OCI-LY1 (cell line): ENCODE measurements around the gene CAMTA1.

ENCODE experiments used
- H2AFZ ChIP-seq: fragments of 200-600 bp; sonication (generic), shearing (Covaris generic); 2 replicates; pipeline ENCODE4 v1.6.0; 2014; ENCODE audit warnings: antibody characterized with exemption, mild to moderate bottlenecking, low read length
- H3F3A ChIP-seq: fragments of 200-600 bp; sonication (generic), shearing (Covaris generic); 2 replicates; pipeline ENCODE4 v1.6.0; 2014; ENCODE audit warnings: mild to moderate bottlenecking, antibody characterized with exemption, low read length, moderate library complexity; ENCODE audit not compliant: insufficient read depth
- H3K27ac ChIP-seq: fragments of 200-600 bp; sonication (generic); 2 replicates; pipeline ENCODE4 v1.5.1; 2014; ENCODE audit warnings: low read length, mixed run types, mild to moderate bottlenecking, low read depth; ENCODE audit not compliant: poor library complexity, severe bottlenecking
- H3K27me3 ChIP-seq: fragments of 200-600 bp; sonication (generic); 2 replicates; pipeline ENCODE4 v1.6.0; 2014; ENCODE audit warnings: antibody characterized with exemption, mild to moderate bottlenecking, low read length, moderate library complexity; ENCODE audit not compliant: insufficient read depth
- H3K36me3 ChIP-seq: fragments of 200-600 bp; sonication (generic); 2 replicates; pipeline ENCODE4 v1.6.1; 2014; ENCODE audit warnings: mild to moderate bottlenecking, antibody characterized with exemption, low read length, moderate library complexity, mixed read lengths; ENCODE audit not compliant: insufficient read depth
- H3K4me1 ChIP-seq: fragments of 200-600 bp; sonication (generic); 2 replicates; pipeline ENCODE4 v1.5.1; 2014; ENCODE audit warnings: mild to moderate bottlenecking, low read length, moderate library complexity; ENCODE audit not compliant: insufficient read depth, severe bottlenecking
- H3K4me2 ChIP-seq: fragments of 200-600 bp; sonication (generic), shearing (Covaris generic); 2 replicates; pipeline ENCODE4 v1.6.1; 2014; ENCODE audit warnings: low read length
- H3K4me3 ChIP-seq: fragments of 200-600 bp; sonication (generic); 2 replicates; pipeline ENCODE4 v1.5.1; 2014; ENCODE audit warnings: low read length, low read depth, mild to moderate bottlenecking, mixed read lengths; ENCODE audit not compliant: poor library complexity, severe bottlenecking
- H3K79me2 ChIP-seq: fragments of 200-600 bp; shearing (Covaris generic); 2 replicates; pipeline ENCODE4 v1.6.1; 2016; ENCODE audit warnings: mixed run types, low read length, mixed read lengths; ENCODE audit not compliant: insufficient read depth
- H3K9ac ChIP-seq: fragments of 200-600 bp; sonication (generic), shearing (Covaris generic); 2 replicates; pipeline ENCODE4 v1.6.1; 2014; ENCODE audit warnings: mild to moderate bottlenecking, low read length, mixed read lengths
- H3K9me2 ChIP-seq: fragments of 200-600 bp; sonication (generic), shearing (Covaris generic); 2 replicates; pipeline ENCODE4 v1.6.1; 2014; ENCODE audit warnings: low read depth, mild to moderate bottlenecking, low read length, mixed read lengths
- H3K9me3 ChIP-seq: fragments of 200-600 bp; shearing (Covaris generic); 2 replicates; pipeline ENCODE4 v1.6.1; 2014; ENCODE audit warnings: low read length, mixed read lengths
- H4K20me1 ChIP-seq: fragments of 200-600 bp; sonication (generic), shearing (Covaris generic); 2 replicates; pipeline ENCODE4 v1.6.0; 2016; ENCODE audit warnings: mild to moderate bottlenecking, low read length; ENCODE audit not compliant: insufficient read depth
- CTCF ChIP-seq: fragments of 200-600 bp; sonication (generic), shearing (Covaris generic); IDR thresholded peaks from 2 replicates; pipeline ENCODE4 v1.5.1; 2017; ENCODE audit warnings: mild to moderate bottlenecking, antibody characterized with exemption, low read length, moderate library complexity, mixed read lengths
- EZH2 ChIP-seq: fragments of 200-600 bp; sonication (generic), shearing (Covaris generic); IDR thresholded peaks from 2 replicates; pipeline ENCODE4 v1.8.0; 2017; ENCODE audit warnings: borderline replicate concordance, mixed run types, mild to moderate bottlenecking, antibody characterized with exemption, low read length, moderate library complexity, mixed read lengths

CAMTA1 gene

GRCh38 chr1:7009741-7010525 is 224.7 kb downstream of the CAMTA1 start:
- H3K4me1 ChIP-seq: no peaks in the 10 kb centered on the region
- no peaks in the 10 kb centered on the region for H3K79me2 ChIP-seq
- no peak for TF ChIP-seq EZH2
- H4K20me1 ChIP-seq: no peaks in the 10 kb centered on the region
- no peaks in the 10 kb centered on the region for H3K36me3 ChIP-seq
- H3F3A ChIP-seq: no peaks in the 10 kb centered on the region
- H3K27me3 ChIP-seq: no peaks in the 10 kb centered on the region
- H3K4me2 ChIP-seq: no peak overlapping the region
- H3K9ac ChIP-seq: no peak overlapping the region
- H3K9me3 ChIP-seq: no peaks in the 10 kb centered on the region
- no peak overlapping the region for H2AFZ ChIP-seq
- H3K4me3 ChIP-seq: no peak overlapping the region
- H3K27ac ChIP-seq: no peak overlapping the region
- H3K9me2 ChIP-seq: no peaks in the 10 kb centered on the region

GRCh38 chr1:7010534-7011200 is 225.4 kb downstream of the CAMTA1 start:
- Histone ChIP-seq H3K9ac (no peak overlapping the region), H4K20me1 (no peaks in the 10 kb centered on the region), H3K9me3 (no peaks in the 10 kb centered on the region), H3K27me3 (no peaks in the 10 kb centered on the region), H3K4me1 (no peaks in the 10 kb centered on the region), H3K79me2 (no peaks in the 10 kb centered on the region), H3K4me3 (no peak overlapping the region), H2AFZ (no peak overlapping the region), H3K27ac (no peak overlapping the region), H3K9me2 (no peaks in the 10 kb centered on the region), H3K4me2 (no peak overlapping the region), H3F3A (no peaks in the 10 kb centered on the region), H3K36me3 (no peaks in the 10 kb centered on the region)
- TF ChIP-seq CTCF: no peak
- no peak for TF ChIP-seq EZH2

GRCh38 chr1:7011826-7012225 is 226.6 kb downstream of the CAMTA1 start:
- H3K79me2 ChIP-seq: no peaks in the 10 kb centered on the region
- TF ChIP-seq EZH2 (no peak), CTCF (no peak)

More at GRCh38 chr1:7011826-7012225, 226.6 kb downstream of the CAMTA1 start:
- no peaks in the 10 kb centered on the region for H3K9me3 ChIP-seq
- no peaks in the 10 kb centered on the region for H3K9me2 ChIP-seq
- no peaks in the 10 kb centered on the region for H3K27me3 ChIP-seq
- H3K27ac ChIP-seq: no peak overlapping the region
- no peaks in the 10 kb centered on the region for H3F3A ChIP-seq
- no peak overlapping the region for H3K9ac ChIP-seq
- no peak overlapping the region for H3K4me3 ChIP-seq
- H2AFZ ChIP-seq: no peak overlapping the region
- no peaks in the 10 kb centered on the region for H3K36me3 ChIP-seq
- H3K4me1 ChIP-seq: no peaks in the 10 kb centered on the region
- no peak overlapping the region for H3K4me2 ChIP-seq
- H4K20me1 ChIP-seq: no peaks in the 10 kb centered on the region
